Lower lobe of right lung (tissue), 2 donors: ENCODE results near the gene PTPN6. TPM values are rescaled to one million over a fixed set of nuclear protein-coding genes. Genes with fewer than 3 reads are reported as not detected.

Experiments
- ATAC-seq, 2 donors: fragments of 200-7000 bp; cut with Tn5 transposase; one replicate each; pipeline ENCODE4 v1.9.1; 2020 to 2022; ENCODE audit warnings: mild to moderate bottlenecking in 2 of 2, moderate library complexity in 2 of 2
- DNase-seq: peaks from one replicate; pipeline ENCODE4 v3.0.0-alpha.2; 2020
- H3K27ac ChIP-seq: fragments of 200-600 bp; one replicate; pipeline ENCODE4 v1.8.0; 2022
- H3K27me3 ChIP-seq: fragments of 200-600 bp; one replicate; pipeline ENCODE4 v1.8.0; 2022; ENCODE audit warnings: low read depth
- H3K36me3 ChIP-seq: fragments of 200-600 bp; one replicate; pipeline ENCODE4 v1.8.0; 2022; ENCODE audit warnings: mild to moderate bottlenecking
- H3K4me1 ChIP-seq: fragments of 200-600 bp; one replicate; pipeline ENCODE4 v1.8.0; 2022
- H3K4me3 ChIP-seq: fragments of 200-600 bp; one replicate; pipeline ENCODE4 v1.8.0; 2022; ENCODE audit warnings: mild to moderate bottlenecking
- H3K9me3 ChIP-seq: fragments of 200-600 bp; one replicate; pipeline ENCODE4 v1.8.0; 2022
- intact Hi-C: fragments of 100-400 bp; cut with DNase I; formaldehyde crosslinking; loops from one replicate; pipeline ENCODE4 v1.11.0; 2022
- total RNA-seq: library from RNA; stranded (reverse); fragmentation: NEBNext Ultra II Directional; extraction: Animal tissue kit (Norgen Biotek cat#: 25700); gene quantifications from one replicate; pipeline ENCODE4 v1.2.1, GENCODE V29; 2021
- TF ChIP-seq, protein P1 (sequence below): fragments of 200-600 bp; IDR thresholded peaks from one replicate; pipeline ENCODE4 v1.8.0; 2022; ENCODE audit warnings: antibody characterized with exemption, mild to moderate bottlenecking
- donor health status: DM: no; HTN: yes; CAD: no; lungs with severe emphysema.

Gene PTPN6
- total RNA-seq, 1 donor from 2014 or later = 209 TPM

DNA sequence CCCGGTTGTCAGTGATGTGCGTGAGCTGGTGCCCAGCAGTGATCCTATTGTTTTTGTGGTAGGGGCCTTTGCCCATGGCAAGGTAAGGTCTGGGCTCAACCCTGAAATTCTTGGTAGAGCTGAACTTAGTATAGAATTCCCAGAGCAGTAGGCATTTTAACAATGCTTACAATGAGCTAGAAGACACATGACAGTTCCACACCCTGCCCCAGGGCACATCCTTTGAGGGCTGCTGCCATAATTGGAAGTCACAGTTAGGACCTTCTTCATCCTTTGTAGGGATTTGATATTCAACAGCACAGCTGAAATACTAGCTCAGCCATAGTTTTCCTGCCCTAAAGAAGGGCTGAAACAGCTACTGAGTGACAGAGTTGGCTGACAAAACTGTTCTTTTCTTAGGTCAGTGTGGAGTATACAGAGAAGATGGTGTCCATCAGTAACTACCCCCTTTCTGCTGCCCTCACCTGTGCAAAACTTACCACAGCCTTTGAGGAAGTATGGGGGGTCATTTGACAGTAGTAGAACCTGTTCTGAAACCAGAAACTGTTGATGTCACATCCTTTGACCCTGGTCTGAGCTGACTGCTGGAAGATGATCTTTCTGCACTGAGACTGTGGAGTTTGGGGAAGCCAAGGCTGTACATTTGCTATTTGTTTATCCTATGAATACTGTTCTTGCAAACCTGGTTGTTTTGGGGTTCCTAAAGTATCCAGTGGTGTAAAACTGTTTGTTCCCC, 24.3 kb downstream of the PTPN6 start:
- ATAC-seq = no peak
- TF ChIP-seq, protein P1, sequence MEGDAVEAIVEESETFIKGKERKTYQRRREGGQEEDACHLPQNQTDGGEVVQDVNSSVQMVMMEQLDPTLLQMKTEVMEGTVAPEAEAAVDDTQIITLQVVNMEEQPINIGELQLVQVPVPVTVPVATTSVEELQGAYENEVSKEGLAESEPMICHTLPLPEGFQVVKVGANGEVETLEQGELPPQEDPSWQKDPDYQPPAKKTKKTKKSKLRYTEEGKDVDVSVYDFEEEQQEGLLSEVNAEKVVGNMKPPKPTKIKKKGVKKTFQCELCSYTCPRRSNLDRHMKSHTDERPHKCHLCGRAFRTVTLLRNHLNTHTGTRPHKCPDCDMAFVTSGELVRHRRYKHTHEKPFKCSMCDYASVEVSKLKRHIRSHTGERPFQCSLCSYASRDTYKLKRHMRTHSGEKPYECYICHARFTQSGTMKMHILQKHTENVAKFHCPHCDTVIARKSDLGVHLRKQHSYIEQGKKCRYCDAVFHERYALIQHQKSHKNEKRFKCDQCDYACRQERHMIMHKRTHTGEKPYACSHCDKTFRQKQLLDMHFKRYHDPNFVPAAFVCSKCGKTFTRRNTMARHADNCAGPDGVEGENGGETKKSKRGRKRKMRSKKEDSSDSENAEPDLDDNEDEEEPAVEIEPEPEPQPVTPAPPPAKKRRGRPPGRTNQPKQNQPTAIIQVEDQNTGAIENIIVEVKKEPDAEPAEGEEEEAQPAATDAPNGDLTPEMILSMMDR = no peak
- intact Hi-C loops = no loop called here
- no peak overlapping the region for H3K4me3 ChIP-seq
- no peaks in the 10 kb centered on the region for H3K9me3 ChIP-seq
- H3K4me1 ChIP-seq = peaks cover 46% of the 10 kb centered on the region
- DNase-seq = no peak
- H3K36me3 ChIP-seq = peaks cover 70% of the 10 kb centered on the region
- no peaks in the 10 kb centered on the region for H3K27me3 ChIP-seq
- H3K27ac ChIP-seq = no peak overlapping the region

DNA sequence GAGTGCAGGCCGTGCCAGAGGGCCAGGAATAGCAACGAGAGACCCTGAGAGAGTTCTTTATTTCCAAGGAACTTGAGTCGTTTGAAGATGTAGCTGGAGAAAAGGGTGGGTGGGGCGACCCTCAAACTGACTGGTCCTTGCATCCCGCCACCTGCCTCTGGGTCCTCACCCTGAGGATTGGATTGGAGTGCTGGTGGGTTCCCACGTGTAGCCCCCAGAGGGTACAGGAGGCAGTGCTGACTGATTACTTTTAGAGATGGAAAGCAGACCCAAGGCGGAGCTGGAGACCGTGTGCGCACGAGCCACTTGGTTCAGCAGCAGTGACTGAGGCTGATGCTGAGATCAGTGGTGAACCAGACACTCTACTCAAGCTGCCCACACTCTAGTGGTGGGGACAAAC, 26.5 kb downstream of the PTPN6 start:
- ATAC-seq (no peak), DNase-seq (no peak)
- H3K27ac ChIP-seq = peak overlapping the region; percentile 76
- H3K27me3 ChIP-seq = no peaks in the 10 kb centered on the region
- intact Hi-C loops = no loop called here
- H3K36me3 ChIP-seq = peaks cover 92% of the 10 kb centered on the region
- peaks cover 33% of the 10 kb centered on the region for H3K4me1 ChIP-seq
- no peak overlapping the region for H3K4me3 ChIP-seq
- no peaks in the 10 kb centered on the region for H3K9me3 ChIP-seq
- TF ChIP-seq, protein P1 = no peak

DNA sequence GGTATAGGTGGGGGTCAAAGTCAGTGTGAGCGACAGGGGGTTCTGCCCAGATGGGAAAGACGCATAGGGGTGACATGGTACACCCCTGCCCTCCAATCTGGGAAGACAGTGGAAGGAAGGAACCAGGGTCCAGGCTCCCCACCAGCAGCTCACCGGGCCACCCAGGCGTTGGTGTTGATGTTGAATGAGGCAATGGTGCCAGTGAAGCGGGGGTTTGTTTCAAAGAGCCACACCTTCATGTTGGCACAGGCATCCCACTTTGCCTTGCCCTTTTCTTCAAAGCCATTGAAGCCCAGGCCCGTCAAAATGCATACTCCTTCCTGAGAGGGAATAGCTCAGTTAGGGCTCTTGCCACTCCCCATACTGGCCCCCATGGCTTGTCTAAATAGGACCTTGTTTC, 27.0 kb downstream of the PTPN6 start:
- DNase-seq (no peak), ATAC-seq (no peak)
- Histone ChIP-seq H3K27ac (peak overlapping the region; percentile 76), H3K27me3 (no peaks in the 10 kb centered on the region), H3K9me3 (no peaks in the 10 kb centered on the region), H3K4me1 (peaks cover 29% of the 10 kb centered on the region), H3K36me3 (peaks cover 97% of the 10 kb centered on the region), H3K4me3 (no peak overlapping the region)
- TF ChIP-seq, protein P1 = no peak
- intact Hi-C loops = no loop called here

DNA sequence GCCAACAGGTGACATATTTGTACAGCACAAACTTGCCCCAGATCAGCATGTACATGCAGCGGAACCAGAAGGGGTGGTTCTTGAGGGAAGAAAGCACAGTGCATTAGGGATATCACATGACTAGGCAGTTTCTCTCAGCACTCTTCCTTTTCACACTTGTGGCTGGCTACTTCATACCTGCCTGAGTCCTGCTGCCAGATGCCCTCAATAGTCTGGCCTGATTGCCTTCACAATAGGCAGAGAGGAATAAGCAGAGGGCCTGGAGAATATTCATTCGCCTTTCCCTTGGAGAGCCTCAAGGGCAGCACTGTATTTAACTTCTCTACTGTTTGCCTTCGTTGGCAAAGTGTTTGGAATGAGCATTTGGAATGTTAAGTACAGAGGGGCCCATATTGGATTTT, 27.5 kb downstream of the PTPN6 start:
- intact Hi-C loops = no loop called here
- H3K27ac ChIP-seq = peak overlapping the region; percentile 76
- H3K9me3 ChIP-seq = no peaks in the 10 kb centered on the region
- peaks cover 29% of the 10 kb centered on the region for H3K4me1 ChIP-seq
- TF ChIP-seq, protein P1 = no peak
- DNase-seq (no peak), ATAC-seq (peak; percentile 84 to 86)
- H3K4me3 ChIP-seq = no peak overlapping the region
- no peaks in the 10 kb centered on the region for H3K27me3 ChIP-seq
- peaks cover 100% of the 10 kb centered on the region for H3K36me3 ChIP-seq

DNA sequence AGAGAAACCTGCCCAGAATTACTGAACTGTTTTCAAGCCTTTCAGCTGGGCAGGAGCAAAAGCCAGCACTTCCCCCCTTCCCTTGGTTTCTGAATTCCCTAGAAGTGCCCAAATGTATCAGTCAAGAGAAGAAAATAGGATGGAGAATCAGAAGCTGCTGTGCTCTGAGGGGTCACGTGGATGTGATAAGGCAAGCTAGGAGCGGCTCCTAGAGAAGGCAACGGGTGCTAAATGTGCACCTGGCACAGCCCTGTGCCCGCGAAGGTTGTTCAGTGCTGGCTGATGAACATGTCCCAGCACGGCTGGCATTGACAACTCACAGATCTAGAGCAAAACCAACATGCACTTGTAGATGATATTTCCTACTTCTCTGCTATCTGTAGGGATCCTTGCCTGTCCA, 27.9 kb downstream of the PTPN6 start:
- no peak for DNase-seq
- H3K36me3 ChIP-seq = peaks cover 96% of the 10 kb centered on the region
- peak; percentile 44 to 68 for ATAC-seq

More for the DNA sequence above, 27.9 kb downstream of the PTPN6 start:
- TF ChIP-seq, protein P1 = no peak
- Histone ChIP-seq H3K27me3 (no peaks in the 10 kb centered on the region), H3K4me3 (no peak overlapping the region), H3K9me3 (no peaks in the 10 kb centered on the region), H3K4me1 (peaks cover 29% of the 10 kb centered on the region), H3K27ac (peak overlapping the region; percentile 76)
- intact Hi-C loops = no loop called here
